GM18907 (cell line): ENCODE measurements around the gene FBP1.
"Not testable (repeated sequence)": the region's sequence is repeated elsewhere in the genome, so short reads cannot be mapped to it uniquely, and the experiment has no call there.

Source experiments
- ATAC-seq: cut with Tn5 transposase; IDR thresholded peaks from one replicate; pipeline ENCODE4 v1.9.1; 2021; ENCODE audit warnings: mild to moderate bottlenecking, moderate library complexity; ENCODE audit not compliant: unreplicated experiment

The FBP1 gene

DNA sequence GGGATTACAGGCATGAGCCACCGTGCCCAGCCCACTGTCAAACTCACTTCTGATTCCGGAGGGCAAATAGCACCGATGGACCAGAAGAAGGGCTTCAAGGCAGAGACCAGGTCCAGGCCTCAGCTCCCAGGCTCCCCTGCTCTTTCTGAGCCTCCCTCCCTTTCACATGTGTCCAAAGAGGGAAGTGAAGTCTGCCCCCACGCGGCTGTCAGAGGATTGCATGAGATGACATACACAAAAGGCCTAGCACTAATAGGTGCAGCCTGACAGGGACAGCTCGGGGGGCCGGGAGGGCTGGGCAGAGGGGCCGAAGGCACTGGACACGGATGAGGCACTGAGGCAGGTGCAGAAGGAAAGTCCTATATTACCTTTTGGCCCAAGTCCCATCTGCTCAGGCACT is 16.1 kb downstream of the FBP1 start:
- no peak for ATAC-seq

DNA sequence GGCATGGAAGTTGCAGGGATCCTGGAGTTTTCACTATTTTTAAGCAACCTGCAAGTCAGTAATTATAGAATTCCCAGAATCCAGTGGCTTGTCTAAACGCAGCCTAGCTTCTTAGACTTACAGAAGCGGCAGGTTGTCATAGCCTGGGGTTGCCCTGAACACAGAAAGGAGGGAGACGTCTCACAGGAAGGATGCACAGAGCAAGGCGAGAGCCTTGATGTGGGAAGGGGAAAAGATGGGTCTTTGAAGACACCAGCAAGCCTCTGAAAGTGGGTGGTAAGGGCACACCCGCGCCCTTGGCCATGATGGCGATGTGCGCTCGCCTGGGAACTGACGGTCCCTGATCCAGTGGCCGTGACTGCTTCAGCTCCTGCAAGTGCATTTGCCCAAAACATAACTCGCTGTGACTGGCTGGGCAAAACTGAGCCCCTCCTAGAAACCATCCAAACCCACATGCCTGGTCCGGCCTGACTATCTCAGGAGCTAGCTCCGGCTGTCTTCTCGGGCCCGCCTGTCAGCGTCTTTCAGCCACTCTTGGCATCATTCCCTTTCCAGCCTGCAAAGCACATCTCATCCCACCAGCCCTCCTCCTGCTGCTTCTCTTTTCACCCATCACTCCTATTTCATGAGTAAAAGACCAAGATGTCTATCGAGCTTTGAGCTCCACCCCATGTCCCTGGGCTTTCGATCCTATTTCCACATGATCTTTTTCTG is 17.1 kb downstream of the FBP1 start:
- no peak for ATAC-seq

DNA sequence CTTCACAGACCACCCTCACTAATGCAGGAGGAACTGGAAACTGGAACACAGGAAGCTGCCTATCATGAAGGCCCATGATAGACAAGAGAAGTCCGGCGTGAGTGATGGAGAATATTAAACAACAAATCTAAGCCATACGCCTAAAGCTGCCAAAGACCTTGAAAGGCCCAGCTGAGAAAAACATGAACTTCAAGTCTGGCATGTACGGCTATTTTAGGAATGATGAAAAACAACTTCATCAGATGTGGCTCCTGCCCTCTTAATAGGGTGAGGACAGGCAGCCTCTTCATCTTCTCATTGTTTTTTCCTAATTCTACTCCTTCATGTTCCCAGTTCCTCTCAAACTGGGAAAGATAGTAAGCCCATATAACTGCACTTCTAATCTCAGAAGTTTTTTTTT is 20.3 kb downstream of the FBP1 start:
- no peak for ATAC-seq

DNA sequence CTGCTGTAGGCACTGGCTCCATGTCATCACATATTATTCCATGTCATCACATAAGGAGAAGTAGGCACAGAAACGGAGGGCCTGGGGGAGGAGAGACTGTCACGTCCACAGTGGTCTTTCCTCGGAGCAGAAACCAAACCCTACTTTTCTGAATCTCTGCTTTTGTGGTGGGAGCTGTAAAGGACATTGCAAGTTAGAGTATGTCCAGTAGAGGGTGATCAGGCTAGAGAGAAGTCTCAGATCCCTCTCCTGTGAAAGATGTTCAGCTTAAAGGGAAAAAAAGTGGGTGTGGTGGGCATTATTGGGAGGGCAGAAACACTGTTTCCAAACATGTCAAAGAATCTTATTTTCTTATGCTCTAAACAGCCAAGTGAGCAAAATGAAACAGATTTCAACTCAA is 26.3 kb downstream of the FBP1 start:
- no peak for ATAC-seq

DNA sequence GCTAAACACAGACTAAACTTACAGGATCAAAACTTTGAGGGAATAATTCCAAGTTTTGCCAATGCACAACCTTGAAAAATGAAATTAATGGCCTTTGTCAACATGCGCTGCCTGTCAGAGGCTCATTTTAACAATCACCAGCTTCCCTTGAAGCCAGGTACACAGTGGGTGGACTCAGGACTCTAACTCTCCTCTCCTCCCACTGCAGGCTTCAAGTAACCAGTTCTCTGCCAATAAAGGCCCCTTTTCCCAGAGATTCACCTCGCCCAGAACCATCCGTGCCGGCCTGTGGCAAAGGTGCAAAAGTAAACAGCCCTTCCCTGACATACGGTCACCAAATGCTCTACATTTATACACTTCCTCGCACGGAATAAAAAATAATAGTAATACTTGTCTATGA is 27.2 kb downstream of the FBP1 start:
- ATAC-seq: no peak

DNA sequence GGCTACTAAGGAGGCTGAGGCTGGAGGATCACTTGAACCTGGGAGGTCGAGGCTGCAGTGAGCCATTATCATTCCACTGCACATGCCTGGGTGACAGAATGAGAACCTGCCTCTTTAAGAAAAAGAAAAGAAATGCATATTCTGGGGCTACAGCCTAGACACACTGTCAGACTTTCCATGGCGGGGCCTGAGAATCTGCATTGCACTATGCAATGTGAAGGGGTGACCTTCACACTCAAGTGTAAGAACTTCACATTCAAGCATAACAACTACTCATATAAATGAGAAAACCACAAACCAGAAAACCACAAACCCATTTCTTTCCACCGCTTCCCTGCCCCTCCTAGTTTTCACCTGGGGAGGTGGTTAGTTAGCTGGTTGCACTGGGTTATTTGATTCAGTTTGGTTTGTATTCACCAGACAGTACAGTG is 27.7 kb downstream of the FBP1 start:
- ATAC-seq: no peak

DNA sequence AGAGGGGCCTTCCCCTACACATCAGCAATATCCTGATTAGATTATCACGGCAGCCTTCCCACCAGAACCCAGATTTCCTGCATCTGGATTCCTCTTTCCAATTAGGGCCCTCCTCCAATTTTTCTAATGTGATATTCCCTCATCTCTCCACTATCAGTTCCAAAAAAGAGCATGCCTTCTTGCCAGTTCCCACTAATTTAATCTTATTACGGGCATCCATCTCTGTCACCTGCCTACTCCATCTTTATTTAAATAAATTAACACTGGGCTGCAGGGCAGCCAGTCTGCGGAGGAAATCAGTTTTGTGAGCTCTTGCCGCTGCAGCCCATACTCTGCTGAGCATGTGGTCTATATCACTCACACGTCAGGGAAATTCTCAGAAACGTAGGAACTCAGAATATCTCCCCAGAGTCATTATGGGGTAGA is 29.1 kb downstream of the FBP1 start:
- ATAC-seq: no peak

DNA sequence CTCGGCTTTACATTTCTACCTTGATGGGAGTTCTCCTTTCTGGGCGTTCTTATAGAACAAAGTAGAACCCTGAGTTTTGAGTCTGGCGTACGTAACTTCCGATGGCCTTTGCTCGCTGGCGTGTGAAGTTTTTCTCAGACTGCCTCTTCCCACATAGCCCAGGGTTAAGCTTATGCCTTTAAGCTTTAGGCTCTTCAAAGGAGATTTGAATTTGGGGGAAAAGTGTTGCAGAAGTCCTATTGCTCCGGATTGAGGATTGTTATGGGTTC is 32.0 kb downstream of the FBP1 start:
- ATAC-seq: no peak

DNA sequence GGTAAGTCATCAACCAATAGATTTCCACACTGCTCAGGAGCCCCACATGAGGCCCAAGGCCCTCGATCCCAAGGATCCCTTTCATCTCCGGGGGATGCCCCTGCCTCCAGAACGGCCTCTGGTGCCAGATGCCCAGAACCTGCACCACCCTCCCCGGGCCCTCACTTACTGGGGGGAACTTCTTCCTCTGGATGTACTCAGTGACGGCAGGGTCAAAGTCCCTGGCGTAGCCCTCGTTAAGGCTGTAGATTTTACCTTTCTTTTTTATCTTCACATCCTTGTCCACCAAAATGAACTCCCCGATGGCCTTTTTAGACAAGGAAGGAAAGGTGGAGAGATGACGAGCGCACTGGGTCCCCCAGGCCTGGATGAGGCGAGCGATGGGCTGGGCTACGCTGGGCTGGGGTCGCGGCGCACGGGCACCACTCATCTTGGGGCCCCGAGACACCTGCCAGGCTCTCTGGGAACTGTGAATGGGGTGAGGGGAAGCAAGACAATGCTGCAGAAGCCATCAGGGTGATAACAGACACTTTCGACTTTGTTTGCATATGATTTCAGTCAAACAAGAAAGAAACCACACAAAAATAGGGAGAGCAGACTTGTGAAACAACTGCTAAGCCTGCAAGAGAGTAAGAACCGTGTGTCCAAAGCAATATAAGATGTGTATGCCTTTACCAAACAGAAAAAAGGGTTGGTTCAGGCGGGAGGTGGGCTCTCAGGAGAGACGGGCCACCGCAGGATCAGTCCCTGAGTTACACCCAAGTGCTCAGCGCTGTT is 32.5 kb downstream of the FBP1 start:
- ATAC-seq: no peak

DNA sequence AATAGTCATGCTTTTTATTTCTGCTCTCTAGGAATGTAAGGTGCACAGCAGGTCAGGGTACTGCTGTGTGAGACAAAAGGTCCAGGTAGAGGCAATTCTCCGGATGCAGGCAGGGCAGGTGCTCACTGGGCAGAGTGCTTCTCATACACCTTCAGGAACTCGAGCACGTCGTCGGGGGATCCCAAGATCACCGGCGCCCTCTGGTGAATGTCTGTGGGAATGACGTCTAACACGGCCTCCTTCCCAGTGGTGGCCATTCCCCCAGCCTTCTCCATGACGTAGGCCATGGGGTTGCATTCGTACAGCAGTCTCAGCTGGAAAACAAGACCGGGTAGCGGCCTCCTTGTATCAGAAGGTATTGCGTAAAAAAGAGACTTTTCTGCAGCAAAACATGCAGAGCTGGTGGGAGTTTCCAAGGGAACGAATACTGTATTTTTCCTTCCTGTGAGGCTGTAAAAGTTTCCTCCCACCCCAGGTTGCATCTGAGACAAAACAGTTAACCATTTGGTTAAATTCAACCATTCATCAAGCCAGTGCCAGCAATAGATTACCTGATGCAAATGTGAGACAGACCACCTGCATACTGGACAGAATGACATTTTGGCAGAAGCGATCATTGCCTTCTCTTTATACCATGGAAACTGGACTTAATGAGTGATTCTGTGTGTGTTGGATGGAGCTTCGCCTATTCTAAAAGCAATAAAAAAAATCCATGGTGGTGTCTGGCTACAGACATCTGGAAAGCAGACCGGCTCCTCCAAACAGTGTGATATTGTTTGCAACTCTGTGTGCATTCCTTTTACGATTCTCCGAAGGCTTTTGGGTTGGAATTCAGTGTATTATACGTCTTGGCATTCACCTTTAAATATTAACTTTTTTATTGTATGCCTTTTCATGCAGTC is 35.8 kb downstream of the FBP1 start:
- no peak for ATAC-seq

DNA sequence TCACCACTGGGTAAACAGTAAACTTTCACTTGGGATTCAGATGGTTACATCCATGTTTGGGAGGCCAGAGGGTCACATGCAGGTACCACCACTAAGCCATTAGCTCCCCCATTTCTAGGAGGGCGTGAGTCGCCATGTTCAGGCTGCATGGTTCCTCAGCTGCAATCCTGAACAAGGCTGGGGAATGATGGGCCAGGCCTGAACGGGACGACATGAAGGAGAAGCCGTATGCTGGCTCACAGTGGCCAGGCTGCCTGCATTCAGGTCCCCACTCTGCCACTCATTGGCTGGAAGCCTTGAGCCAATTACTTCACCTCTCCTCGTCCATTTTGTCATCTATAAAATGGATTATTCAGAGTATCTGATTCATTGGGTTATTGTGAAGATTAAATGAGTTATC is 36.7 kb downstream of the FBP1 start:
- ATAC-seq: no peak

DNA sequence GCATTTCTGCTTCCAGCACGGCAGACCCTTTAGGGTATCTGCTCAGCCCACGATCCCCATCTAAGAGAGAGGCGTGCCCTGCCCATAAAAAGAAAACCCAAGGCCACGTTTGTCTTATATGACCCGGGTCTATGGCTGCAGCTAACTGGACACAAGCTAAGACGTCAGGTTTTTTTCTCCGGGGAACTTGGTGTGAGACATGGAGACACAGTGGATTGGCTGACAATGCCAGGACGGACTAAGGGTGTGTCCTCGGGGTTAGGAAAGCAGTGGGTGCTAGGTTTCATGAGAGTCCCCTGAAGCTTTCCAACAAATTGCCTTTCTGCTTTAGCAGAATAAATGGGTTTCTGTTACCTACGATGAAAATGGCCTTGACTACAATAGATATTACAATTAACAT is 38.6 kb downstream of the FBP1 start:
- no peak for ATAC-seq

DNA sequence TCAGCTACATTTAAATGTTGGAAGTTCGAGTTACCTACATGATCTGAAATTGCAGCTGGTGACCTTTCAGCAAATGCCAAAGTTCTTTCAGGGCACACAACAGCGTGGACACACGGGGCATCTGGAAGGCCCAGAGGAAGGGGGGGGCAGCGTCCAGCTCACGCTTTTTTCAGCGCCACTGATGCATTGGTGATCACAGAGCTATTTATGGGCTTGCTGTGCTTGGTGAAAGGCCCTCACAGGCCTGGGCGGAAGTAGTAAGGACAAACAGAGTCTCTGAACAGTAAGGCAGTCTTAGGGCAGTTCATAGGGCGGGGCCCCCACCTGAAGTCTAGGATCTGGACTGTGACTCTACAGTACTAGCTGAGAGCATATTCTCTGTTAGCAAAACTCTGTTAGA is 39.1 kb downstream of the FBP1 start:
- no peak for ATAC-seq

DNA sequence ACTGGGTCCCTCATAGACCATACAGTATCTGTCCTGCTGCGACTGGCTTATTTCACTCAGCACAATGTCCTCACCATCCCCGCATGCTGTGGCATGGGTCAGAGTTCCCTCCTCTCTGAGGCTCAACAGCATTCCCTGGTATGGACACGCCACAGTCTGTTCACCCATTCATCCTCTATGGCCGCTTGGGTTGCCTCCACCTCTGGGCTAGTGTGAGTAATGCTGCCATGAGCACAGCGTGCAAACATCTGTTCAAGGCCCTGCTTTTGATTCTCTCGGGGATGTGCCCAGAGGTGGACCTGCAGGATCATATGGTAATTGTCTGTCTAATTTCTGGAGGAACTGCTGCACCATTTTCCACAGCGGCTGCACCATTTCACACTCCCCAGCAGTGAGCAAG is 40.2 kb downstream of the FBP1 start:
- no peak for ATAC-seq

DNA sequence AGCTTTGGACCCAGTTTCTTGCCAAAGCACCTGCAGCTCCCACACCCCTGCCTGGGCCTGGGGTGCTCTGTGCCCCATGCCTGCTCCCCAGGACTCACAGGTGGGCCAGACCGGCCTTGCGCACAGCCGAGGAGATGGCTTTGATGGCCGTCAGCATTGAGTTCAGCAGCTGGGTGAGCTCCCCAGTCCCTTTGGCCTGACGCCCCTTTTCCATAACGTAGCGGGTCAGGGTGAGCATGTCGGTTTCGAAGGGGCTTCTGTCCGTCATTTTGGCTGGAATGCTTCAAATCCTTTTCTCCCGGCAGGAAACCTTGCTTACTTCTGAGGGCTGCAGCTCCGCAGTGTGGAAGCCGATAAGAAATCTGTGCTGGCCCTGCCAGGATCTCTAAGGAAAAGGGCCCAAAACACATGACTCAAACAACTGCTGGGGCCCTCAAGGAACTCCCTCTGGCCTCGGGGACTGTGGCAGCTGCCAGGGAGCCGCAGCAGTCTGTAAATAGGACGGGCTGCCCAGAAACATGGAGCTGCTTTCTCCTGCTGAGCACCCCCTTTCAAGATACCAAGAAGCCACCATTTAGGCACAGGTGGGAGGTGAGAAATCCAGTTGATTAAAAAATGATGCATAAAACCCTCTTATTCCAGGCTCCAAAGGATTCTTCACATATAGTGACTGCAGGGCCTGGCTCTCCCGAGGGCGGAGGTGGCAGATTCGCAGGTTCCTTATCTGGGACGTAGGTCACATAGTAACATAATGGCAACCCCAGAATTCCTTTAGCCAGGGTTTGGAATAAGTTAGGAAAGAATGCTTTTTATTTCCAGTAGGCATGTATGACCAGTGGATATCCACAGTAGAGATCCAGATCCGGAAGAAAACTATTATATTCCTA is 45.6 kb downstream of the FBP1 start, which contains the start of gene FBP2:
TSS of gene FBP2 (minus strand) at position 366 of the 887 bp plus-strand sequence. CDS start at position 268, 98 bp downstream.
- ATAC-seq: no peak

DNA sequence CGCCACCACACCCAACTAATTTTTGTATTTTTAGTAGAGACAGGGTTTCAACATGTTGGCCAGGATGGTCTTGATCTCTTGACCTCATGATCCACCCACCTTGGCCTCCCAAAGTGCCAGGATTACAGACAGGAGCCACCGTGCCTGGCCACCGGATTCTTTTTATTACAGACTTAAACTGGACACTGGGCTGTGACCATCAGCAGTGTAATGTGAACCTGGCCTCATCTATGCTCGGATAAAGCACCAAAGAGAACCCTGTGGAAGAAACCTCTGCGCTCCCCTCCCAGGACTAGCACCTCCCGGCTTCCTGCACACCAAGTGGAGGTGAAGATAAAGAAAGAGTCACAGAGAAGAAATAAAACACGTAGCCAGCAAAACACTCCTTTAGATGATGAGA is 46.6 kb downstream of the FBP1 start:
- not testable (repeated sequence) for ATAC-seq

DNA sequence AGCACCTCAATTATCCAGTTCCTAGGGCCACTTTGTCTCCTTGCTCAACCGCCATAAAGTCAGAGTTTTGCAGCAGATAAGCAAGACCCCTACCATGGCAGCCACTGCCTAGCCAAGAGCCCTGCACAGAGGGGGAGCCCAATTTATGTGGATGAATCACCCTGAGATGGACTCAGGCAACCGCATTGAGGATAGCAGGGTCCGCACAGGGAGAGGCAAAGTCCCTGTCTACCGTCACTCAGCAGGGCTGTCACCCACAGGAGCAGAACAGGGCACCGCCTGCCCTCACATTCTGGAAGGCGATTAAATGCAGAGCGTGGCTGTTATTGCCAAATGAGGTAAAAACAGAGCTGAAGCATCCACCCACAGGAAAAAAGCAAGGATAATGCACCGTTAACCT is 47.4 kb downstream of the FBP1 start:
- ATAC-seq: no peak

DNA sequence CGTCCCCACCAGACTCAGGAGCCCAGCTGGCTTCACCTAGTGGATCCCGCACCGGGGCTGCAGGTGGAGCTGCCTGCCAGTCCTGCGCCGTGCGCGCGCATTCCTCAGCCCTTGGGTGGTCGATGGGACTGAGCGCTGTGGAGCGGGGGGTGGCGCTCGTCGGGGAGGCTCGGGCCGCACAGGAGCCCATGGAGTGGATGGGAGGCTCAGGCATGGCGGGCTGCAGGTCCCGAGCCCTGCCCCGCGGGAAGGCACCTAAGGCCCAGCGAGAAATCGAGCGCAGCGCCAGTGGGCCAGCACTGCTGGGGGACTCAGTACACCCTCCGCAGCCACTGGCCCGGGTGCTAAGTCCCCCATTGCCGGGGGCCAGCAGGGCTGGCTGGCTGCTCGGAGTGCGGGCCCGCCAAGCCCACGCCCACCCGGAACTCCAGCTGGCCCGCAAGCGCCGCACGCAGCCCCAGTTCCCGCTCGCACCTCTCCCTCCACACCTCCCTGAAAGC is 48.2 kb downstream of the FBP1 start:
- not testable (repeated sequence) for ATAC-seq

DNA sequence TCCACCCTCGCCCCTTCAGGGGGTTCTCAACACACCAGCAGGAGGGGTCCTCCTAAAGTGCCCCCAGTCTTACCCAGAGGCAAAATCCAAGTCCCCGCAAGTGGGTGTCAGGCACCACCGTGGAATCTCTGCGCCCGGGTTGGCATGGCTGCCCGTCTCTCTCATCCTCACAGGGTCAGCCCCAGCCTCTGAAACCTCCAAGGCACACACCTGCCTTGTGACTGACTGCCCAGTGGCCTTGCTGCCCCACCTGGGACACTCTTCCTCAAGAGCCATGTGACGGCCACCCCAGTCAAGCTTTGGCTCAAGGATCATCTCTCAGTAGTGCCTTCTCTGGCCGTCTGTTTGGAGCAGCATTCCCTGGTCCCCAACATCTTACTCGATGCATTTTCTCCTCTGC is 50.6 kb downstream of the FBP1 start:
- no peak for ATAC-seq

DNA sequence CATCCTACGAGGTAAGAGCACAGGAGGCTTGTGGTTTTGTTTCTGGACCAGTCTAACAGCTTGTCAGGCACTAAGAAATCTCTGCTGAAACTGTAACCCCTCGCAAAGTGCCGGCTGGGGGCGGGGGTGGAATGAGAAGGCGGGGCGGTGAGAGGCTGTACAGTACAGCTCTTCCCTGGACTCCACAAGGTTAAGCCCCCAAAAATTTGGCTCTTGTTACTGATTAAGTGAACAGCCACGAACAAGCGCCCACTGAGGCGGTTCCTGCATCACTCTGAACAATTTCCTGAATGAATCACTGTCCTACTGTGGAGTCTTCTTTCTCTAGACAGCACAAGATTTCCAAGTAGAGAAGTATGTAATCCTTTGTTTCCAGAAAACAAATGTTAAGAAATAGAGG is 52.5 kb downstream of the FBP1 start:
- ATAC-seq: no peak
